HepG2 (cell line): Measurements from ENCODE around the gene EIF3B. TPM values are rescaled to one million over a fixed set of nuclear protein-coding genes. Genes with fewer than 3 reads are reported as not detected.
A peak's percentile ranks its signal among the peaks of the same experiment; 100 is the strongest.
"Not testable (repeated sequence)": the region's sequence is repeated elsewhere in the genome, so short reads cannot be mapped to it uniquely, and the experiment has no call there.

Experiments used
- ATAC-seq: fragments of 200-7000 bp; cut with Tn5 transposase; 3 replicates; pipeline ENCODE4 v1.9.1; 2020; ENCODE audit warnings: mild to moderate bottlenecking, moderate library complexity
- BruUV-seq: library from RNA; stranded (reverse); fragments of 400-500 nt; replicated peaks from 2 replicates; lab custom pipeline; 2021; lab: Mats Ljungman, UMichigan
- CTCF ChIA-PET: fragments of 300-600 bp; formaldehyde crosslinking; extraction: SDS; loops from one replicate; lab custom pipeline; 2021; ENCODE audit warnings: low total read pairs, inconsistent platforms, low intra/inter-chr PET ratio; lab: Yijun Ruan, JAX
- POLR2A ChIA-PET: fragments of 350-600 bp; sonication (Branson Sonifier 250); formaldehyde crosslinking; loops from one replicate; lab custom pipeline; 2020; ENCODE audit warnings: antibody characterized with exemption, inconsistent platforms; lab: Yijun Ruan, JAX
- DNase-seq: peaks from one replicate; pipeline ENCODE4 v3.0.0-alpha.2; 2015; ENCODE audit warnings: low spot score
- FAIRE-seq: peaks from 3 replicates; lab custom pipeline; 2011; peaks lifted over from hg19 to GRCh38; lab: Jason Lieb, UNC
- H2AFZ ChIP-seq: one replicate; pipeline ENCODE4 v1.6.1; 2011; ENCODE audit warnings: low read length, inconsistent platforms
- H3K27ac ChIP-seq: fragments of 300-600 bp; 3 replicates; pipeline ENCODE4 v1.8.0; 2011; ENCODE audit warnings: mixed run types, mild to moderate bottlenecking, mixed read lengths, low read length, inconsistent platforms; ENCODE audit not compliant: insufficient read depth; ENCODE audit errors: extremely low read length
- H3K27me3 ChIP-seq, 2 experiments: fragments of 200-600 bp in 1 of 2; 2 replicates in 1 of 2; 3 replicates in 1 of 2; pipeline versions ENCODE4 v1.6.0 to v1.8.0; 2011; ENCODE audit warnings: low read length in 2 of 2, mild to moderate bottlenecking in 2 of 2, moderate library complexity in 2 of 2, inconsistent platforms in 1 of 2; ENCODE audit not compliant: insufficient read depth in 2 of 2, control insufficient read depth in 1 of 2
- H3K36me3 ChIP-seq, 2 experiments: fragments of 200-600 bp in 1 of 2; replicated peaks in 1 of 2; 2 replicates in 1 of 2; 3 replicates in 1 of 2; pipeline versions ENCODE4 v1.5.1 to v1.8.0; 2011; ENCODE audit warnings: low read length in 2 of 2, inconsistent platforms in 1 of 2; ENCODE audit not compliant: insufficient read depth in 2 of 2, control insufficient read depth in 1 of 2
- H3K4me1 ChIP-seq: 2 replicates; pipeline ENCODE4 v1.5.1; 2012; ENCODE audit warnings: low read length, inconsistent platforms; ENCODE audit not compliant: insufficient read depth
- H3K4me2 ChIP-seq: 2 replicates; pipeline ENCODE4 v1.6.0; 2011; ENCODE audit warnings: low read depth, low read length, inconsistent platforms
- H3K4me3 ChIP-seq, 3 experiments: fragments of 200-600 bp in 1 of 3; sonication (generic), shearing (Covaris generic) in 1 of 3; replicated peaks in 1 of 3; 2 replicates each; pipeline ENCODE4 v1.5.1; 2011 to 2016; ENCODE audit warnings: low read length in 3 of 3, inconsistent platforms in 2 of 3, low read depth in 2 of 3, mild to moderate bottlenecking in 2 of 3, control low read depth in 1 of 3, mixed read lengths in 1 of 3; ENCODE audit not compliant: insufficient read depth in 1 of 3
- H3K79me2 ChIP-seq: one replicate; pipeline ENCODE4 v1.6.1; 2011; ENCODE audit warnings: low read length, inconsistent platforms; ENCODE audit not compliant: insufficient read depth
- H3K9ac ChIP-seq: 2 replicates; pipeline ENCODE4 v1.6.0; 2011; ENCODE audit warnings: mild to moderate bottlenecking, low read depth, low read length, inconsistent platforms; ENCODE audit not compliant: insufficient read depth
- H3K9me3 ChIP-seq: 2 replicates; pipeline ENCODE4 v1.5.1; 2012; ENCODE audit warnings: mild to moderate bottlenecking, low read length
- H4K20me1 ChIP-seq: 2 replicates; pipeline ENCODE4 v1.6.0; 2011; ENCODE audit warnings: inconsistent platforms, mild to moderate bottlenecking, low read length, moderate library complexity; ENCODE audit not compliant: insufficient read depth
- AGO2 ChIP-seq: fragments of 200-400 bp; formaldehyde crosslinking; optimal IDR thresholded peaks from 2 replicates; pipeline ENCODE3; 2017; ENCODE audit warnings: mild to moderate bottlenecking, low read depth, low read length, moderate library complexity
- PAF1 ChIP-seq: IDR thresholded peaks from 2 replicates; pipeline ENCODE4 v1.6.1; 2016; ENCODE audit warnings: missing genetic modification reagents, missing compliant biosample characterization
- RBM22 ChIP-seq: fragments of 200-400 bp; formaldehyde crosslinking; optimal IDR thresholded peaks from 2 replicates; pipeline ENCODE3; 2017; ENCODE audit warnings: mild to moderate bottlenecking, low read length, moderate library complexity
- RFXANK ChIP-seq: IDR thresholded peaks from 2 replicates; pipeline ENCODE4 v1.6.1; 2016
- ZBTB38 ChIP-seq: sonication (generic); formaldehyde crosslinking; IDR thresholded peaks from 2 replicates; pipeline ENCODE4 v1.5.1; 2020; ENCODE audit warnings: mild to moderate bottlenecking, missing genetic modification reagents
- WGBS: methylation state at CpG from one replicate; pipeline ENCODE4 v1.1.6; 2017; ENCODE audit warnings: low lambda C conversion rate; 5-methylcytosine and 5-hydroxymethylcytosine counted together
- in situ Hi-C: cut with HindIII; loops from 2 replicates; pipeline ENCODE4 v1.10.0; 2017; ENCODE audit warnings: low pct_unique_long_range_greater_than_20kb; ENCODE audit not compliant: extremely low pct_ligation_motif_present
- intact Hi-C: fragments of 100-400 bp; cut with micrococcal nuclease; formaldehyde crosslinking; loops from one replicate; pipeline ENCODE4 v1.10.0; 2022; ENCODE audit not compliant: unreplicated experiment
- polyA plus RNA-seq, 8 experiments: library from polyadenylated mRNA; depleted of rRNA in 3 of 8; stranded (reverse) in 7 of 8; unstranded in 1 of 8; fragments of >200 nt; fragmentation: Illumina TruSeq in 4 of 8; extraction: Trizol in 4 of 8; gene quantifications; 2 replicates each; pipeline versions ENCODE4 v1.2.1 to v1.2.3, GENCODE V29; 2011 to 2016; ENCODE audit warnings: low read depth in 4 of 8, missing spikeins in 1 of 8, mixed read lengths in 1 of 8; ENCODE audit not compliant: insufficient read depth in 1 of 8
- total RNA-seq, 5 experiments: library from RNA; depleted of rRNA; stranded (reverse); fragments of >200 nt; fragmentation: Illumina TruSeq; extraction: Trizol; gene quantifications; 2 replicates each; pipeline ENCODE4 v1.2.3, GENCODE V29; 2016; ENCODE audit warnings: low read depth in 1 of 5
- TF ChIP-seq, protein P1 (sequence below): sonication (generic); formaldehyde crosslinking; IDR thresholded peaks from 2 replicates; pipeline ENCODE4 v1.5.1; 2020; ENCODE audit warnings: mild to moderate bottlenecking, missing genetic modification reagents, moderate library complexity

Gene EIF3B
- total and polyA plus RNA-seq, 2 of the 13 experiments (the other 11 are each of a cell fraction or from before 2014, with no cell fraction given): 92.2 to 241 TPM

DNA sequence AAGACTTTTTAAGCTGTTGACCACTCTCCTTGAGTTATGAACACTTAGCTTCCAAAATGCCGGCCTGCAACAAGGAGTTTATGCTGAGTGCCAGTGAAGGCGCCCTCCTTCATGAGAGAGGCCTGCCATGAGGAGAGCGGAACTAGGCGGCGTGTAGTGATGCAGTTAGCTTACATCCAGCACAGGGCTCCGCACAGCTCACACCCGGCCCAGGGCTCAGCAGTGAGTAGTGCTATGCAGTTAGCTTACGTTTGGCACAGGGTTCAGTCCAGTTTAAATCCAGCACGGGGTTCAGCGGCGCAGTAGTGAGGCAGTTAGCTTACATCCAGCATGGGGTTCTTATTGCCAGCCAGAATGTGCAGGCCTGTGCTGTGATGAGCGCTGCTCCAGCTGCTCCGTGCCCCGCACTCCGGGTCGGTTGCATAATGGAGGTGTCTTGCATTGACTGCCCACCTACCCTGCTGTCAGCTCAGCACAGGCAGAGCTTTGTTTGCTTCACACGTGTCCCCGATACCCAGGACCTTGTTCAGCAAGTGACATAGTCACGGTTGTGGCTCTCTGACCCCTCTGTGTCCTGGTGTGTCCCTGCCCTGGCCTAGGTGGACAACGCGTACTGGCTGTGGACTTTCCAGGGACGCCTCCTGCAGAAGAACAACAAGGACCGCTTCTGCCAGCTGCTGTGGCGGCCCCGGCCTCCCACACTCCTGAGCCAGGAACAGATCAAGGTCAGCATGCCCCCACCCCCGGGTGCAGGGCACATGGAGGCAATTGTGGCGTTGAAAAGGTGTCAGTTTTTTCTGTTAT lies 21.9 kb downstream of the EIF3B start (continued):
- peak; percentile 39 for TF ChIP-seq RBM22
- TF ChIP-seq RFXANK (CRISPR knock-in tag): no peak
- TF ChIP-seq PAF1: no peak
- TF ChIP-seq AGO2: peak; percentile 79
- TF ChIP-seq, protein P1, sequence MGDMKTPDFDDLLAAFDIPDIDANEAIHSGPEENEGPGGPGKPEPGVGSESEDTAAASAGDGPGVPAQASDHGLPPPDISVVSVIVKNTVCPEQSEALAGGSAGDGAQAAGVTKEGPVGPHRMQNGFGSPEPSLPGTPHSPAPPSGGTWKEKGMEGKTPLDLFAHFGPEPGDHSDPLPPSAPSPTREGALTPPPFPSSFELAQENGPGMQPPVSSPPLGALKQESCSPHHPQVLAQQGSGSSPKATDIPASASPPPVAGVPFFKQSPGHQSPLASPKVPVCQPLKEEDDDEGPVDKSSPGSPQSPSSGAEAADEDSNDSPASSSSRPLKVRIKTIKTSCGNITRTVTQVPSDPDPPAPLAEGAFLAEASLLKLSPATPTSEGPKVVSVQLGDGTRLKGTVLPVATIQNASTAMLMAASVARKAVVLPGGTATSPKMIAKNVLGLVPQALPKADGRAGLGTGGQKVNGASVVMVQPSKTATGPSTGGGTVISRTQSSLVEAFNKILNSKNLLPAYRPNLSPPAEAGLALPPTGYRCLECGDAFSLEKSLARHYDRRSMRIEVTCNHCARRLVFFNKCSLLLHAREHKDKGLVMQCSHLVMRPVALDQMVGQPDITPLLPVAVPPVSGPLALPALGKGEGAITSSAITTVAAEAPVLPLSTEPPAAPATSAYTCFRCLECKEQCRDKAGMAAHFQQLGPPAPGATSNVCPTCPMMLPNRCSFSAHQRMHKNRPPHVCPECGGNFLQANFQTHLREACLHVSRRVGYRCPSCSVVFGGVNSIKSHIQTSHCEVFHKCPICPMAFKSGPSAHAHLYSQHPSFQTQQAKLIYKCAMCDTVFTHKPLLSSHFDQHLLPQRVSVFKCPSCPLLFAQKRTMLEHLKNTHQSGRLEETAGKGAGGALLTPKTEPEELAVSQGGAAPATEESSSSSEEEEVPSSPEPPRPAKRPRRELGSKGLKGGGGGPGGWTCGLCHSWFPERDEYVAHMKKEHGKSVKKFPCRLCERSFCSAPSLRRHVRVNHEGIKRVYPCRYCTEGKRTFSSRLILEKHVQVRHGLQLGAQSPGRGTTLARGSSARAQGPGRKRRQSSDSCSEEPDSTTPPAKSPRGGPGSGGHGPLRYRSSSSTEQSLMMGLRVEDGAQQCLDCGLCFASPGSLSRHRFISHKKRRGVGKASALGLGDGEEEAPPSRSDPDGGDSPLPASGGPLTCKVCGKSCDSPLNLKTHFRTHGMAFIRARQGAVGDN (CRISPR knock-in tag): peak; percentile 17
- peak; percentile 21; the same call in 1 of the 2 replicates for TF ChIP-seq ZBTB38 (CRISPR knock-in tag)
- TF ChIP-seq, all 625 proteins: peak for 6

DNA sequence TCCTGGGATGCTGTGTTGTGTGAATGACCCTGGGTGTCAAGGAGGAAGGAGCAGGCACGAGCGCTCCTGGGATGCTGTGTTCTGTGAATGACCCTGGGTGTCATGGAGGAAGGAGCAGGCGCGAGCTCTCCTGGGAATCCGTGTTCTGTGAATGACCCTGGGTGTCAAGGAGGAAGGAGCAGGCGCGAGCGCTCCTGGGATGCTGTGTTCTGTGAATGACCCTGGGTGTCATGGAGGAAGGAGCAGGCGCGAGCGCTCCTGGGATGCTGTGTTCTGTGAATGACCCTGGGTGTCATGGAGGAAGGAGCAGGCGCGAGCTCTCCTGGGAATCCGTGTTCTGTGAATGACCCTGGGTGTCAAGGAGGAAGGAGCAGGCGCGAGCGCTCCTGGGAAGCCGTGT lies 22.9 kb downstream of the EIF3B start:
- H3K27ac ChIP-seq, H4K20me1 ChIP-seq, BruUV-seq, H2AFZ ChIP-seq, H3K4me2 ChIP-seq, POLR2A ChIA-PET, H3K4me1 ChIP-seq, H3K27me3 ChIP-seq, in situ Hi-C loops, intact Hi-C loops, CTCF ChIA-PET, H3K79me2 ChIP-seq, ATAC-seq, FAIRE-seq, DNase-seq, H3K9ac ChIP-seq, H3K9me3 ChIP-seq, H3K4me3 ChIP-seq: not testable (repeated sequence)
- H3K36me3 ChIP-seq: peaks cover 52 to 90% of the 10 kb centered on the region in 2 experiments
- WGBS: 94% methylated on average over 16 of the region's 18 CpGs

DNA sequence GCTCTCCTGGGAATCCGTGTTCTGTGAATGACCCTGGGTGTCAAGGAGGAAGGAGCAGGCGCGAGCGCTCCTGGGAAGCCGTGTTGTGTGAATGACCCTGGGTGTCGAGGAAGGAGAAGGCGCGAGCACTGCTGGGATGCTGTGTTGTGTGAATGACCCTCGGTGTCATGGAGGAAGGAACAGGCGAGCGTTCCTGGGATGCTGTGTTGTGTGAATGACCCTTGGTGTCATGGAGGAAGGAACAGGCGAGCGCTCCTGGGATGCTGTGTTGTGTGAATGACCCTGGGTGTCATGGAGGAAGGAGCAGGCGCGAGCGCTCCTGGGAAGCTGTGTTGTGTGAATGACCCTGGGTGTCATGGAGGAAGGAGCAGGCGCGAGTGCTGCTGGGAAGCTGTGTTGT lies 23.5 kb downstream of the EIF3B start:
- CTCF ChIA-PET, H3K27me3 ChIP-seq, H3K27ac ChIP-seq, intact Hi-C loops, H3K4me3 ChIP-seq, H3K4me2 ChIP-seq, POLR2A ChIA-PET, BruUV-seq, H4K20me1 ChIP-seq, H3K9ac ChIP-seq, H3K4me1 ChIP-seq, H3K79me2 ChIP-seq, ATAC-seq, H2AFZ ChIP-seq, H3K9me3 ChIP-seq, in situ Hi-C loops, FAIRE-seq, DNase-seq: not testable (repeated sequence)
- WGBS: 94% methylated on average over 17 of the region's 18 CpGs
- H3K36me3 ChIP-seq: peaks cover 49 to 85% of the 10 kb centered on the region in 2 experiments
